CD4-positive, alpha-beta T cell treated with Interferon gamma for 1 hour (primary cell): ENCODE results near the gene SLC39A6.
"Not testable (repeated sequence)": the region's sequence is repeated elsewhere in the genome, so short reads cannot be mapped to it uniquely, and the experiment has no call there.

Experiments
- DNase-seq: peaks from one replicate; pipeline ENCODE4 v3.0.0-alpha.2; 2020

SLC39A6 gene

GRCh38 chr18:36094431-36094830, 34.7 kb downstream of the SLC39A6 start:
- DNase-seq: no peak

- DNase-seq: not testable (repeated sequence)
Observed at GRCh38 chr18:36092116-36092515, 37.0 kb downstream of the SLC39A6 start.

- no peak for DNase-seq
Observed at GRCh38 chr18:36089001-36089400, 40.1 kb downstream of the SLC39A6 start.

GRCh38 chr18:36088256-36088655, 40.9 kb downstream of the SLC39A6 start:
- no peak for DNase-seq

GRCh38 chr18:36086186-36086585, 43.0 kb downstream of the SLC39A6 start:
- no peak for DNase-seq

- DNase-seq: no peak
Observed at GRCh38 chr18:36085195-36085594, 43.9 kb downstream of the SLC39A6 start.

GRCh38 chr18:36083729-36084128, 45.4 kb downstream of the SLC39A6 start:
- no peak for DNase-seq

- not testable (repeated sequence) for DNase-seq
Observed at GRCh38 chr18:36081118-36081517, 48.0 kb downstream of the SLC39A6 start.

GRCh38 chr18:36078751-36079529, 50.2 kb downstream of the SLC39A6 start:
- DNase-seq: no peak

GRCh38 chr18:36077764-36078163, 51.4 kb downstream of the SLC39A6 start:
- DNase-seq: not testable (repeated sequence)

- DNase-seq: no peak
Observed at GRCh38 chr18:36075862-36076587, 53.1 kb downstream of the SLC39A6 start.

GRCh38 chr18:36074435-36074834, 54.7 kb downstream of the SLC39A6 start:
- no peak for DNase-seq

GRCh38 chr18:36073676-36074075, 55.5 kb downstream of the SLC39A6 start:
- DNase-seq: no peak

GRCh38 chr18:36072406-36072805, 56.7 kb downstream of the SLC39A6 start:
- not testable (repeated sequence) for DNase-seq

GRCh38 chr18:36067055-36067957, 61.8 kb downstream of the SLC39A6 start, which contains the start of gene RPRD1A:
RPRD1A (minus strand) TSS chr18:36067559; CDS start chr18:36067404, 155 bp downstream.
- DNase-seq: peak; percentile 95

- no peak for DNase-seq
Observed at GRCh38 chr18:36066686-36067054, 62.5 kb downstream of the SLC39A6 start.

- DNase-seq: no peak
Observed at GRCh38 chr18:36066001-36066400, 63.1 kb downstream of the SLC39A6 start.

- not testable (repeated sequence) for DNase-seq
Observed at GRCh38 chr18:36064809-36065079, 64.4 kb downstream of the SLC39A6 start.

GRCh38 chr18:36064027-36064808, 64.9 kb downstream of the SLC39A6 start:
- DNase-seq: no peak

- DNase-seq: no peak
Observed at GRCh38 chr18:36058674-36059073, 70.5 kb downstream of the SLC39A6 start.
